NCI-H2107 treated with DMSO at 0.1 percent for 48 hours (cell line): ENCODE data around the gene TLE1.
"Not testable (repeated sequence)": the region's sequence is repeated elsewhere in the genome, so short reads cannot be mapped to it uniquely, and the experiment has no call there.

Experiments used
- DNase-seq: peaks from one replicate; lab custom pipeline; 2025; ENCODE audit not compliant: unreplicated experiment; lab: John Stamatoyannopoulos, UW

The TLE1 gene

DNA sequence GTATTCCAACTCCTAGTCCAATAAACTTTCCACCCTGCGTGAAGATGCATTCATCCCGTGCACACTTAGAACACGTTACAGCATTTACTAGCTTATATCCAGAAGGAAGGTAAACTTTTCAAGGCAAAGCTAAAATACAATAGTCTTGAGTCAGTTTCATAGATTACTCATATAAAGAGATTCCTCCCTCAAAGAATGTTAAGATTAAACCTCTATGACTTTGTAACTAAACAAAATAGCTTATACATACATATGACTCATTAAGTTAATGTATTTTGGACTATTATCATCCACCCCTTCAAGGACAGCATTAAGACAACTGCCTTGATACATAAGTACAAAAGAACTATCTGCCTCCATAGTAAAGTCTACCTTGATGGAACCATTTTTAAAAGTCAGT is 36.1 kb downstream of the TLE1 start:
- no peak for DNase-seq

DNA sequence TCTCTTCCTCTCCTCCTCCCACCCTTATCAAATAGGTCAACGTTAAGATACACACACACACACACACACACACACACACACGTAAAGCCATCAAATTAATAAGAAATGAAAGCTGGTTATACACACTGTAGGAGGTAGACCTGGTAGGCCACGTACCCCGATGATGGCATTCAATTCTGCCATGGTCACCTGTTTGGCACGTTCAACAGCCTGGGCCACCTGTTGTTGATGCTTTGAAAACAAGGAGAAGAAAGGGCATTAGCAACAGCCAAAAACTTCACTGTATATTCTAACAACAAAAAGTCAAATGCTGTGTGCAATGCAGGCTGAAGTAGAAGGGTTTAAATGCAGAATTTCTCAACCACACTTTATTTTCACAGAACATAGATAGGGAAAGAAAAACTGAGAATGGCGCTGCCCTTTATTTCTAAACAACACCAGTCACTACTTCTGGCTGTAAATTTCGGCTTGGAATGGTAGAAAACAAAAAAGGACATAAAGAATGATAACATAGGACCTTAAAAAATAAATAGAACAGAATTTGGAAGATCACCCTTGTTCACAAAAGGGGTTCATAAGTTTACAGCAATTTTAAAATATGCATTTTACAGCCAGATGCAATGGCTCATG is 37.2 kb downstream of the TLE1 start:
- DNase-seq: peak; percentile 30

DNA sequence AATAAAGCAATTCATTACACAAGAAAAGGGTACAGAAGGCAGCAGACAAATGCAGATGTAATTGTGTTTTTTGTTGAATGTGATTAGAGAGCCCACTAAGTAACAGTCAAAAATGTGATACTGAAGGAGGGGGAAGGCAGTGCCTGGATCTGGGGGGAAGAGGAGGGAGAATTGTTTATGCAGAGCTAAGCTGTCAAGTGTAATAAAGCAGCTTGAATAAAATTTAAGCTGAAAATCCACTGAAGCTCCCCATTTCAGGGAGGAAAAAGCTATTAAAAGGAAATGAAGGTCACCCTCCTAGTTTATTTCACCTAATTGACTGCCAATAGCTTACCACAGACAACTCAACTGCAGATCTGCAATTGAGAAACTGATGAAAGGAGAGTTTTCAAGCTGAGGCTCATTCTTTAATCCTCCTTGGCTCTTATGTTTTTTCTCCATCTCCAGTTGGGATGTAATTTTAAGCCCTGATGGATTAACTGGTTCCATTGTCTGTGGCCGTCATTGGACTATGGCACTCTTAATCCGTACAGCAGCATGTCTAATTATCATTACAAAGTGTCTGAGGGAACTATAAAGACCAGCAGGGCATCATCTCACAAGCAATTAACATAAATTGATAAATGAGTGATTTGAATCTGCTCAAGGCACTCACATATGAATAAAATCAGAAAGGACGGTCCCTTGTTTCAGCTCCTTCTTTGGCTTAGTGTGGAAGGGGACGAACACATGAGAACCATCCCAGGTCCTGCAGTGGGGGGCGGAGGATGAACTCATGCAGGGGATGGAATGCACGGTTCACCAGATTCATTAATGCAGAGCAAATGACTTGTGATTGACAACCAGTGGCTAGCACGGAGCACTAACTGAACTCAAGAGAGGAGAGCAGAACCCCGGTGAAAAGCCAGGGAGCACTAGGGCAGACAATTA is 38.5 kb downstream of the TLE1 start:
- DNase-seq: no peak

DNA sequence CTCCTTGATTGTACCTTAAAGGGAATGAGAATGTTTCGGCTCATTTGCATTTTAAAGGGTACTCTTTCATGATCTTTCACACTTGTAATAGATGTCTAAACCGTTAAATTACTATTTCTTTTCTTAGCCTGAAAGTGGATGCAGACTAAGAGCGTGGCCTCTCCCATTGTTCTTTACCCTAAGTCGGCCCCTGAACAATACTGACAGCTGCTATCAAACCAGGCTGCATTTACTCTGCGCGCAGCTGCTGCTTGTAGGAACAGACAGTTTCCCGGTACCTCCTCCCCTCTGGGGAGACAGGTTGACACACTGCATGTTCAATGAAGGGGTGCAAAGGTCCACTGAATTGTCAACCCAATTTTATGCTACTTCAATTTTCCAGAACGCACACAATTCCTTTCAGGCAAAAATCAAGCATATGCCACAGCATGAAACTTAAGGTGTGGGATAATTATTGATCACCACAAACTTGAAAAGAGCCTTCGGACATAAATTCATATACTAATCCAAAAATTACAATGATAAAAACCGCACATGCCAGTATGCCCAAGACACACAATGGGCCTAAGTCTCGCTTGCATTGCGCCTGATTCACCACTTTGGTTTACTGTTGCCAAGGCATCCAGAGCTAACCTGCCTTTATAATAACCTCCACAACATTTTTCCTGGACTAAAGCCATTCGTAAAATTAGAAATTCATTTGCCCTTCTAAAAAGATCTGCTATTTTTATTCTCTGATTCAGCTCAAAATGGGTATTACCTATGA is 39.7 kb downstream of the TLE1 start:
- peak; percentile 83 for DNase-seq

DNA sequence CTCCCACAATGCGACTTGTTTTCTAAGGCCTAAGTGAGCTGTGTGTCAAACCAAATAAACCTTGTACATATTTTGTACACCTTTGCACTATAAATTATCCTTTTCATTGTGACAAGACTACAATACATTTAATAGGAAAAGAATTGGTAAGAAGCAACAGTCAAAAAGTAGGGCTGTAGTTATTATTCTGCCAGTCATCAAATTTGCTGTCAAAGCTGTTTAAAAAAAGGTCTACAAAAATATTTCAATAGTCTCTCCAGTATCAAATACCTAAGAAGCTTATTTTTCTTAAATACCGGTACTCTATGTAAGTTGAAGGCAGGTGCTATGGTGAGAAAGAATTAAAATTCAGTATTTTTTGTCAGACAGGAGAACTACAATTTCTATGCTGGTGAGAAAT is 40.5 kb downstream of the TLE1 start:
- no peak for DNase-seq

DNA sequence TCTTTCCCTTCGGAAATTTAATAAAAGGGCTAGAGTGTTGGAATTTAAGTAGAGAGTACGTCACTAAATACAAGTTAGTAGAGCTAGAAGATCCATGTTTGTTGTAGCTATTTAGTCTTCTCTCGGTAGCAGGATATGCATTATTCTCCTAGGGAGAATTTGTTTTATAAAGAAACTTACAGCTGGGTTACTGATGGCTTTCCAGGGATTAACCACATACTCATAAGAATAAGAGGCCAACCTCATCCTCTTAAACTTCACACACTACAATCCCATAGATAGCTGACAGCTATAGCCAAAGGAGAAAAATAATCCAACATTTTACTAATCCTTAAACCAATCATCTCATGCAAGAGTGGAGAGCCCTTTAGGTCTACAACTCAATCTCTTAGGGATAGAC is 43.0 kb downstream of the TLE1 start:
- DNase-seq: no peak

DNA sequence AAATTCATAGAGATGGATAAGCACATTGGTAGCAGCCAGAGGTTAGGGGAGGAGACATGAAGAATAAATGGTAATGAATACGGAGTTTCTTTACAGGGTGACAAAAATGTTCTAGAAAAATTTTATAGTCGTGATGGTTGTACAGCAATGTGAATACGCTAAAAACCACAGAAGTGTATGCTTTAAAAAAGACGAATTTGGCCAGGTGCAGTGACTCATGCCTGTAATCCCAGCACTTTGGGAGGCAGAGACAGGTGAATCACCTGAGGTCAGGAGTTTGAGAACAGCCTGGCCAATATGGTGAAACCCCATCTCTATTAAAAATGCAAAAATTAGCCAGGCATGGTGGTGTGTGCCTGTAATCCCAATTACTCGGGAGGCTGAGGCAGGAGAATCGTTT is 44.8 kb downstream of the TLE1 start:
- not testable (repeated sequence) for DNase-seq

DNA sequence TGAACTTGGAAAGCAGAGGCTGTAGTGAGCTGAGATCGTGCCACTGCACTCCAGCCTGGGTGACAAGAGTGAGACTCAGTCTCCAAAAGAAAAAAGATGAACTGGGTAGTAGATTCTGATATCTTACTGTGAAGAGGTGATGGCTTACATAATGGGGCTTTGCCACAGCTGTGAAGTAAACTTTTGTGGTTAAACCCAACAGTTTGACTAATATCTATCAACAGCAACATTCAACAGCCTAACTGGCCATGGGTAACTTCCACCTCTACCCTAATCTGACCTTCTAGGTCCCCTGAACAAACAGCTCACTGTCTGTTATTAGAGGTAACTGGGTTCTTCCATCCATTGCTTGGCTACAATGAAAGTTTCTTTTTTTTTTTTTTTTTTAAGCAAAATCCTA is 52.1 kb downstream of the TLE1 start:
- DNase-seq: no peak

DNA sequence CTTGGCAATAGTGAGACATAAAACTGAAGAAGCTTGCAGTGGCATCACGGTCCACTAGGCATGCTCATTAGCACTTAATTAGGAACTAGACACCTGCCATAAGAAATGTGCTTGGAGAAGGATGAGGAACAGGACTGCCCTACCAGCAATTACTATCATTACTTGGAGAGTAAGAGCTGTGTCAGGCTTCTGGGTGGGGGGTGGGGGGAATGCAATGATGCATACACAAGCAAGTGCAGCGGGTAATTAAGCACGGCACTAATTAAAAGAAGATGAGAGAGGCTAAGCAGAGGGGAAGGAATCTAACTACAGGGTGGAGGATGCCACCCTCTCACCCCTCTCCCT is 53.1 kb downstream of the TLE1 start:
- no peak for DNase-seq

DNA sequence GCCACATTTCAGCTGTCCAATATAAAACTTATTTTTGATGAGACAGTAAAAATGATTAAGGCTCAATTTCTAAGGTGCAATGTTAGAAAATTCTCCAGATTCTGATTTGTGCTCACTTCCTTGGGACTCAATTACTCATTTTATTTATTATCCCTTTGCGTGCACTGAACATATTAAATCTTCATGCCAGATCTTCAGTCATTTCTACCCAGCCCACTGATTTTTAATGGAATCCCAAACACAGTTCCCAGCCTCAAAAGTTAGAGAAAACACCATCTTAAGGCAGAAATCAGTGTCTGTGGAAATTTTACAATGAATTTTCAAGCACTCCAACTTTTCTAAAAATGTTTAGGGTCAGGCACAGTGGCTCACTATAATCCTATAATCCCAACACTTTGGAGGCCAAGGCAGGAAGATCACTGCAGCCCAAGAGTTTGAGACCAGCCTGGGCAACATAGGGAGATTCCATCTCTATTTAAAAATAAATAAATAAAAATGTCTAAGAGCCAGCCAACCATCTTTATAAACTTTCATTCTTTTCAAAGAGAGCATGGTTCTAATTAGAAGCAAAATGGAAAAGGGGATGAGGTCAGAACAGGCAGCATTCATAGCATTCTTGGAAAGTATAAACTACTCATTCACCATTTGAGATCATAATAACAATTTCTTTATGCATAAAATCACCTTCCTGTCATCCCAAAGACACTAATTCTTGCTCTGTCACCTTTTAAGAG is 53.7 kb downstream of the TLE1 start:
- no peak for DNase-seq

DNA sequence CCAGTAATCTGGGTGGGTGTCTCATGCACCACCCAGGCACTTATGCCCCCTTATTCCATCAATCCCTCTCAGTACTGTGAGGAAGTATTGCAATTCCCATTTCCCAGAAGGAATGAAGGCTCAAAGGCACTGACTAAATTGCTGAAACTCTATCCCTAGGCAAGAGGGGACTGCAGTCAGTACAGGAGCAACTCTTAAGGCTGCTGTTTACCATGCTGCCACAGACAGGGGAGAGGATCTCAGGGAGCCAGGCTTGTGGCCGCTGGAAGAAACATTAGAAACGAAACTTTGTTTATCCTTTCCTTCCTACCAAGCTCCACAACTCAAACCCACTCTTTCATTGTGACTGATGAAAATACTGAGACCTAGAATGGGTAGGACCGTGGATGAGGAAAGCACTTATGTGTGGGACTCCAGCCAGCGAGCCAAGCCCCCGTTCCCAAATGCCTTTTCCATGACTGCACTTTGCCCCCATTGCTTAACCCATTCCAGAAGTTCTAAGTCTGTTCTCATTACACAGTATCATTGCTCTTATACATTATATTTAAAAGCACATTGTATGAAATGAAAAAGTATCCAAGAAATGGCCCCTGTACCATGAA is 54.3 kb downstream of the TLE1 start:
- DNase-seq: peak; percentile 34

DNA sequence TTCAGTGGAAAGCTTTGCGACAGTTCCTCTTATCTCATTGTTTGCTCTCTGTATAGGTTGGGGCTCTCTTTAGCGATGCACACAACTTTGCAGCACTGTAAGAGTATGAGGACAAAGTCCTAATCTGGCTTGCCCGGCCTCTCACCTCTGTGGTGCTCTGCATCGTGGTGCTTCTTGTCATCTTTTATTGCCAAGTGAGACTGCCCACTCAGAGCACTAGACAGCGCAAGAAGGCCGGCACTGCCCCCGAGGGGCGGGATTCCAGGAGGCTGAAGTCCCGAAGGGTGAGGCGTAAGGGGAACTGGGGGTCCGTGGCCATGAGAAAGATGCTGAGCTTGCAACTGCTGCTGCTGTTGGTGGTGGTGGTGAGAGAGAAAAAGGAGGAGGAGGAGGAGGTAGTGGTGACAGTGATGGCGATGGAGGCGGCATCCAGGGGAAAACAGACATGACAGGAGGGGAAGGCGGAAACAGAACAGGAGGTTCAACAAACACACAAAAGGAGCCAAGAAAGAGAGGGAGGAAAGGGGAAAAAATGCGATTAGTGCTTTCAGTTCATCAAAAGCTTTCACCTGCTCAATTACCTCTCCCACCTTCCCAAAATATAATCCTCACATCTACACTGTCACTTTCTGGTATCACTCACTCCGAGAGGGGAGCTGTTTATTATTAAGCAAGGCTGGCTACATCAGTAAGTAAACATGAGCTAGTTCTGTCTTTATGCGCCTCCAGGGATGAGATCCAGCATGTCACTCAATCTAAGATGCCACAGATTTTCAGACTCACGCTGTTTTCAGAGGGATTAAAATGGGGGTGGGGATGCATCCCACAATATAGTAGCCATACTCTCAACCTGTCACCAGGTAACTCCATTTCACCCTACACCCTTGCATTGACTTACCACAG is 55.1 kb downstream of the TLE1 start:
- DNase-seq: no peak

DNA sequence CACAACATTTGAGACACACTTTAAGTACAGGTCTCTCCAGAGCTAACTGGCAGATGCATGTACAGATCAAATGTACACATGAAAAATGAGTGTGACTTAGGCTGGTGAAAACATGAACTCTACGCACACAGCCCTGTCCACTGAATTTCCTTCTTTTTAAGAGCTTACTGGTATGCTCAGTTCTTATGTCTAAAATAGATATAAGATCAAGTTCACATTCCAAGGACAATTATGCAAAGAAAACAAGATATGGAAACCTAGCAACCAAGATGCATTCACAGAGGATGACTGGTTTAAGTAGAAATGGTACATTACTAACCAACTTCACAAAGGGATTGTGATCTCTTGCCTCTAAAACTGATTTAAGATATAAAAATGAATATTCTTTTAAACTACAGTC is 56.7 kb downstream of the TLE1 start:
- DNase-seq: no peak

DNA sequence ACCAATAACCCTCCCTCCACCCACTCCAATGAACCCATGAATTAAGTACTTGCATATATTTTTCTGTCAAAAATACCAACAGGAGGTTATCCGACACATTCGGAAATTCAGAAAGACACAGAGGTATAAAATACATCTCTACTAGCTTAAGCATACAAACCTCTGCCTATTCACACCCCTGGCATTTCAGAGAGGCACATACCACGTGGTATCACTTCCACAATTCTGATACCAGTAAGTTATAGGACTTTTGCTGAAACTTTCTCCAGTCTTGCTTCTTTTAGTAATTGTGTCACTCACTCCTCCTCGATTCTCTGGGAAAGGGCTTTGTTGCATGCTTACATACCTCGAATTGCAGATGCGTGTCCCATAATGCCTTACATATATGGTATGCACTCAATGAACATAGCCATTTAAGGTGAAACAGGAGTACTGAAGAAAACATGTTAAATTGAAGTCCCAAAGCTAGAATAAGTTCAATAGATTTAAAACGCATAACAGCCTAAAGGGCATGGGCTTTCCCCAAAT is 58.1 kb downstream of the TLE1 start:
- DNase-seq: no peak

DNA sequence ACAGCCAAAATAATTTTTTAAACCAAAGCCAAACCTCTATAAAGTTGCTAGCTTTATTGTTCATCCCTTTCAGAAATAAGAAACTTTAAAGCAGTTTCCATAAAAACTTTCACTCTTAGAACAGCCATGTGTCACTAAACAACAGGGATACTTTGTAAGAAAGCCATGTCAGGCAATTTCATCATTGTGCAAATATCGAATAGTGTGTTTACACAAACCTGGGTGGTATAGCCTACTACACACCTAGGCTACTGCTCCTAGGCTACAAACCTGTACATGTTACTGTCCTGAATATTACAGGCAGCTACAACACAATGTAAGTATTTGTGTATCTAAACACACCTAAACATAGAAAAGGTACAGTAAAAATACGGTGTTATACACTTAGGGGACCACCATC is 59.9 kb downstream of the TLE1 start:
- DNase-seq: no peak

DNA sequence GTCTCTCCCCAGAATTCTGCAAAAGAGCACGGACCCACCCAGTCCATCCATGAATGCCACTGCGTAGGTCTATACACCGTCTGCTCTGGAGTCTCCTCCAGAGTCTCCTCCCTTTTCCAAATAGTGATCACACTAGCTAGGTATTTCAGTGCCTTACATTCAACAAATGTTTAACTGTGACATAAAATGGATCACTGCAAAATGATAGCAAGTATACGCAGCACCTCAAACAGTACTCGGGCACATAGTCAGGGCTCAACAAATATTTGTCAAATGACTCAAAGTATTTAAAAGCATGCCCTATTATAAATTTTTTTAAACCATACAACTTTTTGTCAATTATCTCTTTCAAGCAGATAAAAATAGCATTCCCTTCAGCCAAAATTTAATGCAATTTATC is 60.5 kb downstream of the TLE1 start:
- no peak for DNase-seq

DNA sequence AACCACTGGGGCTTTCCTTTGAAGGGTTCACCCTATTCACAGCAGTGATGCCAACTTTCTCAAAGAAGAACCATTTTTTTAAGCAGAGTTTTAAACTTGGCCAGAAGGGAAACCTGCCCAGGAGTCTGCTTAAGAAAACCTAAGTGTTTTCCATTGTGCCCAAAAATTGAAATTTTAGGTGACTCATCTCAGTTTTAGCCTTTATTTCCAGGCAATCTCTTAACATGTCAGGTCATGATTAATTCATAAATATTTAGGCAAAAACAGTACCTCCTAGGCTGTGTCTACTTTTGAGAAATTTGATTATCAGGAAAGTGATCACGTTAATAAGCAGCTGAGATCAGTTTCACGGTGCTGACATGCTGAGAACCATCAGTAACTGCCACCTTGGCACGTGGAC is 61.9 kb downstream of the TLE1 start:
- DNase-seq: no peak

DNA sequence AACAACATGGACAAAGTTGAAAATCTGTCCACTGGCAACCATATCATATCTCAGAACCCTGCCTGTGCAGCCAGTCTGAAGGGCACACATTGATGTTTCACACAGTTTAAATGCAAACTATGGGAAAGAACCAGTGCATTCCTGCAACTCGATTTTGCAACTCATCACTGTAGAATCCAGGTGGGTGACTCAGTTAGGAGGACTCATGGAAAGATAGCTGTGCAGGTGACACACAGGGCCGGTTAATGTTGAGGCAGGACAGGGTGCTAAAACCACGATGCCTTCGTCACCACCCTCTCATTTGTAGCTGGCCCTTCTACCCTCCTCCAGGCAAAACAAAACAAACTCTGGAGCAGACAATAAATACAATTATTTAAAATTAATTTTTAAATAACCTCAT is 62.8 kb downstream of the TLE1 start:
- no peak for DNase-seq

DNA sequence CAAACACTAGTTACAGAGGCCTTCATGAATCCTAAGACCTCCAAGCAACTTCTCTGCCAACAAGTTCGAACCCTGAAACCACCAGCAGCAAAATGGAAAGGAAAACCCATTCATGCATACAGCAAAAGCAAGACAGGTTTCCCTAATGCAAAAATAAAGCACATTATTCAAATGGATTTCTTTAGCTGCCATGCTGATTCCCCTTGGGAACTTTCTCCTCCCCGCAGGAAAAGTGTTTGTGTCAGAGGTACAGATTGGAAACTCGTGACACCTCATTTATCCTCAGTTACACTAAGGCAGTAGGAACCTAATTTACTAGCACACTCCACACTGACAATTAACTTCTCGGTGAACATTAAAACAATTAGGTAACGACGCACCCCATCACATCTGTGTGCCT is 63.4 kb downstream of the TLE1 start:
- DNase-seq: no peak

DNA sequence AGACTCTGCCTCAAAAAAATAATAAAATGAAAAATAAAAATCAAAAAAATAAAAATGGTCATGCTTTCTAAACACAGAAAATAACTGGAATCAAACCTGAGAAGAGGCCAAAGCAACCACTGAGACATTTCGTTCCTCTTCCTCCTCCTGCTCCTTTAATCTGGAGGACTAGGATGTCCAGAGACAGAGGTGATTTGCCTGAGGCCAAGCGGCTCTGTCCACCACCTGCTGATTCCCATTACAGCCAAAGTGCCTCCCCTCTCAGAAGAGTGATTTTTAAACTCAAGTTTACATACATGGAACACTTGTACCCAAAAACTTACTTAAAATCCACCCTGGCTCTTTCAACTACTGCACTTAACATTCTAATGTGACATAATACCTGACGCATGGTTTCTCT is 65.6 kb downstream of the TLE1 start:
- no peak for DNase-seq
